Transverse colon (tissue), 4 donors: ENCODE data around the gene HOXA3. TPM values are rescaled to one million over a fixed set of nuclear protein-coding genes. Genes with fewer than 3 reads are reported as not detected.
A peak's percentile ranks its signal among the peaks of the same experiment; 100 is the strongest.

Experiments used
- DNase-seq: peaks from one replicate; pipeline ENCODE4 v3.0.0-alpha.2; 2019
- H3K27ac ChIP-seq, 4 donors: fragments of 200-600 bp; sonication (generic); 2 replicates each; pipeline ENCODE4 v1.5.1; 2016 to 2018; ENCODE audit warnings: inconsistent platforms in 4 of 4
- H3K27me3 ChIP-seq: fragments of 200-600 bp; sonication (generic); 2 replicates; pipeline ENCODE4 v1.5.1; 2017; ENCODE audit warnings: inconsistent platforms
- H3K36me3 ChIP-seq, 4 donors: fragments of 200-600 bp; sonication (generic); 2 replicates each; pipeline ENCODE4 v1.5.1; 2017 to 2019; ENCODE audit warnings: inconsistent platforms in 4 of 4
- H3K4me1 ChIP-seq, 4 donors: fragments of 200-600 bp; sonication (generic); 2 replicates each; pipeline ENCODE4 v1.5.1; 2017 to 2020; ENCODE audit warnings: inconsistent platforms in 4 of 4
- H3K4me3 ChIP-seq, 4 donors: fragments of 200-600 bp; sonication (generic); 1 replicate in 1 of 4; 2 replicates in 3 of 4; pipeline versions ENCODE4 v1.5.1 to v1.6.1; 2017 to 2019; ENCODE audit warnings: inconsistent platforms in 4 of 4
- H3K9me3 ChIP-seq, 2 donors: fragments of 200-600 bp; sonication (generic); 2 replicates each; pipeline ENCODE4 v1.5.1; 2017 to 2019; ENCODE audit warnings: inconsistent platforms in 2 of 2
- CTCF ChIP-seq, 5 experiments: fragments of 200-600 bp in 3 of 5; fragments of 450-650 bp in 2 of 5; sonication (generic) in 3 of 5; IDR thresholded peaks; 1 replicate in 2 of 5; 2 replicates in 3 of 5; pipeline ENCODE4 v1.5.1; 2016 to 2017; ENCODE audit warnings: antibody characterized with exemption in 5 of 5, inconsistent platforms in 3 of 5, mild to moderate bottlenecking in 2 of 5, moderate library complexity in 1 of 5
- EP300 ChIP-seq: sonication (generic); formaldehyde crosslinking; IDR thresholded peaks from one replicate; pipeline ENCODE4 v1.6.1; 2017; ENCODE audit warnings: antibody characterized with exemption, low read depth
- POLR2A ChIP-seq: fragments of 450-650 bp; IDR thresholded peaks from one replicate; pipeline ENCODE4 v1.6.1; 2016; ENCODE audit warnings: antibody characterized with exemption, mild to moderate bottlenecking, moderate library complexity
- POLR2AphosphoS5 ChIP-seq, 3 donors: sonication (generic); formaldehyde crosslinking; IDR thresholded peaks; one replicate each; pipeline ENCODE4 v1.6.1; 2016; ENCODE audit warnings: antibody characterized with exemption in 3 of 3
- WGBS, 2 donors: methylation state at CpG; one replicate each; pipeline ENCODE4 v1.1.5; 2018; ENCODE audit warnings: low coverage in 1 of 2; 5-methylcytosine and 5-hydroxymethylcytosine counted together
- in situ Hi-C, 4 donors: fragments of 200-750 bp; cut with MboI; loops; one replicate each; pipeline versions ENCODE4 v1.15.0 to v1.15.1; 2017; ENCODE audit warnings: low sequenced_read_pairs in 3 of 4, low pct_ligation_motif_present in 1 of 4, low pct_unique_long_range_greater_than_20kb in 1 of 4
- intact Hi-C: fragments of 100-400 bp; cut with DNase I; formaldehyde crosslinking; loops from one replicate; pipeline ENCODE4 v1.15.1; 2023; ENCODE audit warnings: low total_unique reads
- total RNA-seq, 4 donors: library from RNA; depleted of rRNA; stranded (reverse); fragments of >200 nt; gene quantifications; one replicate each; pipeline ENCODE4 v1.1.0, GENCODE V29; 2016

Gene HOXA3
- total RNA-seq, 4 donors from 2014 or later: 14.1 to 27.3 (median 15.7) TPM

DNA sequence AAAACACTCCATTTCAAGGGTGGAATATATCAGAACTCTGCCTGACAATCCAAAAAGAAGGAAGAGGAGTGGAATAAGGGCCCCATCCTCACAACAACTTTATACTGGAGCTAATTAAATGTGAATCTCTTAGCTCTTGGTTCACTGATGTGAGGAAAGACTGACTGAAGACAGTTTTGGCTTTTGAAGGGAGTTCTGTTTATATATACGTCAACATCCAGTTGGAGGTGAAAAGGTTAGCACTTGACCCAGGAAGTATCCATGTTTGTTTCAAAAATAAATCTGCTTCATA lies 59.6 kb downstream of the HOXA3 start:
- intact Hi-C loops (loop anchor here (10.0 kb wide), 1 partner anchor 238 kb away; no protein-coding TSS in a partner anchor), in situ Hi-C loops (loop anchor here in 1 of 4 donors (10.0 kb wide), 1 partner anchor 238 kb away; no protein-coding TSS in a partner anchor)
- no peak overlapping the region for H3K4me3 ChIP-seq
- DNase-seq: no peak
- peaks cover 9 to 14% (median 11%) of the 10 kb centered on the region in 4 donors for H3K4me1 ChIP-seq
- H3K36me3 ChIP-seq: no peaks in the 10 kb centered on the region
- H3K27me3 ChIP-seq: peaks cover 29% of the 10 kb centered on the region
- TF ChIP-seq POLR2AphosphoS5 (IDR thresholded peaks at IDR 0.05) (no peak), POLR2A (no peak), EP300 (no peak)
- 80 to 90% methylated on average over 1 of the region's 1 CpG for WGBS, 2 donors
- H3K27ac ChIP-seq: no peak overlapping the region
- H3K9me3 ChIP-seq: no peaks in the 10 kb centered on the region

- H3K27me3 ChIP-seq: peaks cover 35% of the 10 kb centered on the region
- DNase-seq: no peak
- H3K27ac ChIP-seq: no peak overlapping the region
- 64 to 72% methylated on average over 3 to 9 of the region's 9 CpGs for WGBS, 2 donors
- H3K9me3 ChIP-seq: no peaks in the 10 kb centered on the region
- TF ChIP-seq CTCF (IDR thresholded peaks at IDR 0.05): no peak
- TF ChIP-seq POLR2A: no peak
- TF ChIP-seq POLR2AphosphoS5 (IDR thresholded peaks at IDR 0.05): no peak
- TF ChIP-seq EP300: no peak
- no peaks in the 10 kb centered on the region for H3K36me3 ChIP-seq
- in situ Hi-C loops: loop anchor here in 1 of 4 donors (10.0 kb wide), 1 partner anchor 237 kb away; no protein-coding TSS in a partner anchor
- H3K4me1 ChIP-seq: peaks cover 3 to 8% (median 5%) of the 10 kb centered on the region in 4 donors
- intact Hi-C loops: loop anchor here (10.0 kb wide), 1 partner anchor 237 kb away; no protein-coding TSS in a partner anchor
- H3K4me3 ChIP-seq: no peak overlapping the region
These were observed 60.2 kb downstream of the HOXA3 start for GRCh38 chr7:27091941-27092818.

GRCh38 chr7:27091105-27091504 lies 61.3 kb downstream of the HOXA3 start:
- intact Hi-C loops: loop anchor here (10.0 kb wide), 1 partner anchor 236 kb away; no protein-coding TSS in a partner anchor
- Histone ChIP-seq H3K4me3 (no peak overlapping the region), H3K36me3 (no peaks in the 10 kb centered on the region), H3K27me3 (peaks cover 36% of the 10 kb centered on the region), H3K4me1 (peaks cover 0 to 5% (median 2%) of the 10 kb centered on the region in 4 donors), H3K9me3 (no peaks in the 10 kb centered on the region), H3K27ac (no peak overlapping the region)
- DNase-seq: no peak
- WGBS, 2 donors: 42 to 61% methylated on average over 3 of the region's 3 CpGs
- TF ChIP-seq POLR2AphosphoS5 (IDR thresholded peaks at IDR 0.05) (no peak), POLR2A (no peak), CTCF (IDR thresholded peaks at IDR 0.05) (no peak), EP300 (no peak)
- in situ Hi-C loops: loop anchor here in 1 of 4 donors (10.0 kb wide), 1 partner anchor 236 kb away; no protein-coding TSS in a partner anchor

DNA sequence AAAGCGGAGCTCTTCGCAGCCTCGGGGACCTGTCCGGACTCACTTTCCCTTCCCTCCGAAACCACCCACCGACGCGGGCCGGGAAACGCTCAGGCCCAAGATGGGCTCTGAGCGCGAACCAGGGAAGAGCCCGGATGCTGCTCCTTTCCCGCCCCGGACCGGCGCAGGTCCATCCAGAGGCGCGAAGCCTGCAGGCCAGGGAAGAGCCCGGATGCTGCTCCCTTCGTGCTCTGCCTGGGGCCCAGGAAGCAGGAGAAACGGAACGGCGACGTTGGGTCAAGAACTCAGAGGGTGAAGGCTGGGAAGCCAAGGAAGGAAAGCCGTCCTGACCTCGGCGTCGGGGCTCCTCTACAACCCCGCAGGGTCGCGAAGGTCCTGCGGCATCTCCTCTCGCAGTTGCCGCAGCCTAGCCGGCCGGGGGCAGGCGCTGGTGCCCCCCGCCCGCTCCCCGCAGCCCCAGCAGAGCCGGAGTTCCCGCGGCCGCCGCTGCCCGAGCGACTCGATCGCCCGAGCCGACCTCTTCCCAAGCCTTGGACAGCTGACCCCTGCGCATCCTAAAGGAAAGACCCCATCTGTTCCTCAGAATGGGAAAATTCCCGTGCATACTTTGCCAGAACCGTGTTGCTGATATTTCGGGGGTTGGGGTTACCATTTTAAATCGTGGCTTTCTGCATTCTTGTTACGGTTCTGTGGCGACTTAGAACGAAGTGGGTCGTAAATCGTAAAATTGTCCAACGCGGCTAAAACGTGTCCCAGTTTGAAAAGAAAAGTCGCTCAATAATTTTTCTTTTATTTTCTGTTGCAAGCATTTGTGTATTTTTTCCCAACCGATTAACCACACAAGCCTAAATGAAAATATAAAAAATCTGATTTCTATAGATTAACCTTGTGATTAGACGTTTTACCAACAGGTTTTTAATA lies 64.1 kb downstream of the HOXA3 start:
- no peaks in the 10 kb centered on the region for H3K4me1 ChIP-seq
- WGBS, 2 donors: 59 to 61% methylated on average over 10 to 66 of the region's 68 CpGs
- peaks cover 36% of the 10 kb centered on the region for H3K27me3 ChIP-seq
- H3K4me3 ChIP-seq: peak overlapping the region in 1 of 4 donors; percentile 14
- in situ Hi-C loops (no loop called here), intact Hi-C loops (no loop called here)
- H3K9me3 ChIP-seq: no peaks in the 10 kb centered on the region
- no peaks in the 10 kb centered on the region for H3K36me3 ChIP-seq
- no peak for TF ChIP-seq POLR2AphosphoS5 (IDR thresholded peaks at IDR 0.05)
- no peak for TF ChIP-seq POLR2A
- no peak for TF ChIP-seq EP300
- TF ChIP-seq CTCF (IDR thresholded peaks at IDR 0.05): no peak
- no peak overlapping the region for H3K27ac ChIP-seq
- DNase-seq: no peak
